Neuronal stem cell (in vitro differentiated cells): Measurements from ENCODE around the gene CYSRT1.

Experiments
- DNase-seq: peaks from one replicate; pipeline ENCODE4 v3.0.0-alpha.2; 2013; ENCODE audit warnings: low spot score
- H2AFZ ChIP-seq: one replicate; pipeline ENCODE4 v1.6.1; 2013; ENCODE audit warnings: mild to moderate bottlenecking, low read length, inconsistent platforms
- H2AK5ac ChIP-seq: 2 replicates; pipeline ENCODE4 v1.6.1; 2013; ENCODE audit warnings: low read depth, mild to moderate bottlenecking, inconsistent platforms, low read length, moderate library complexity, mixed read lengths
- H2BK120ac ChIP-seq: 2 replicates; pipeline ENCODE4 v1.6.1; 2013; ENCODE audit warnings: low read depth, mild to moderate bottlenecking, inconsistent platforms, low read length, moderate library complexity, mixed read lengths
- H2BK12ac ChIP-seq: one replicate; pipeline ENCODE4 v1.6.1; 2013; ENCODE audit warnings: low read length, inconsistent platforms
- H2BK15ac ChIP-seq: 2 replicates; pipeline ENCODE4 v1.6.1; 2013; ENCODE audit warnings: mild to moderate bottlenecking, low read length, inconsistent platforms, mixed read lengths
- H2BK5ac ChIP-seq: one replicate; pipeline ENCODE4 v1.6.1; 2013; ENCODE audit warnings: inconsistent platforms, mild to moderate bottlenecking, low read length, moderate library complexity
- H3K14ac ChIP-seq: one replicate; pipeline ENCODE4 v1.6.1; 2013; ENCODE audit warnings: low read length, inconsistent platforms
- H3K18ac ChIP-seq: 2 replicates; pipeline ENCODE4 v1.6.1; 2013; ENCODE audit warnings: low read length, inconsistent platforms
- H3K23ac ChIP-seq: 2 replicates; pipeline ENCODE4 v1.6.1; 2013; ENCODE audit warnings: low read depth, mild to moderate bottlenecking, mixed read lengths, low read length, inconsistent platforms; ENCODE audit not compliant: poor library complexity
- H3K27ac ChIP-seq: replicated peaks from 3 replicates; pipeline ENCODE4 v1.5.1; 2013; ENCODE audit warnings: low read length, inconsistent platforms
- H3K27me3 ChIP-seq, 3 experiments: 2 replicates each; pipeline ENCODE4 v1.6.1; 2013; ENCODE audit warnings: low read length in 3 of 3, mild to moderate bottlenecking in 2 of 3, inconsistent platforms in 1 of 3, low read depth in 1 of 3, mixed read lengths in 1 of 3, moderate library complexity in 1 of 3; ENCODE audit not compliant: control insufficient read depth in 3 of 3, insufficient read depth in 3 of 3
- H3K36me3 ChIP-seq, 2 donors: replicated peaks in 1 of 2; 2 replicates each; pipeline ENCODE4 v1.6.1; 2013; ENCODE audit warnings: low read length in 2 of 2; ENCODE audit not compliant: control insufficient read depth in 2 of 2, insufficient read depth in 2 of 2
- H3K4ac ChIP-seq: 2 replicates; pipeline ENCODE4 v1.6.1; 2013; ENCODE audit warnings: inconsistent platforms, mild to moderate bottlenecking, low read length, moderate library complexity
- H3K4me1 ChIP-seq, 2 donors: 1 replicate in 1 of 2; 2 replicates in 1 of 2; pipeline ENCODE4 v1.6.1; 2013; ENCODE audit warnings: low read length in 2 of 2, low read depth in 1 of 2; ENCODE audit not compliant: control insufficient read depth in 2 of 2, insufficient read depth in 1 of 2
- H3K4me2 ChIP-seq: one replicate; pipeline ENCODE4 v1.6.1; 2013; ENCODE audit warnings: mild to moderate bottlenecking, low read length, inconsistent platforms; ENCODE audit not compliant: insufficient read depth, poor library complexity, severe bottlenecking
- H3K4me3 ChIP-seq, 2 donors: 2 replicates each; pipeline ENCODE4 v1.5.1; 2013; ENCODE audit warnings: low read length in 2 of 2, mild to moderate bottlenecking in 2 of 2, inconsistent platforms in 1 of 2, moderate library complexity in 1 of 2
- H3K79me1 ChIP-seq: one replicate; pipeline ENCODE4 v1.6.1; 2013; ENCODE audit warnings: low read depth, mild to moderate bottlenecking, inconsistent platforms, low read length, moderate library complexity
- H3K9ac ChIP-seq: one replicate; pipeline ENCODE4 v1.6.1; 2013; ENCODE audit warnings: mild to moderate bottlenecking, low read depth, low read length, inconsistent platforms; ENCODE audit not compliant: poor library complexity
- H3K9me3 ChIP-seq, 2 donors: replicated peaks in 1 of 2; 2 replicates each; pipeline versions ENCODE3 to v1.6.1; 2013; ENCODE audit warnings: low read length in 2 of 2, mild to moderate bottlenecking in 2 of 2, inconsistent platforms in 1 of 2, low read depth in 1 of 2, mixed read lengths in 1 of 2, moderate library complexity in 1 of 2; ENCODE audit not compliant: control insufficient read depth in 2 of 2, insufficient read depth in 1 of 2
- H4K8ac ChIP-seq: one replicate; pipeline ENCODE4 v1.6.1; 2013; ENCODE audit warnings: low read depth, mild to moderate bottlenecking, inconsistent platforms, low read length, moderate library complexity
- H4K91ac ChIP-seq: one replicate; pipeline ENCODE4 v1.6.1; 2013; ENCODE audit warnings: low read length, low read depth, mild to moderate bottlenecking, inconsistent platforms; ENCODE audit not compliant: poor library complexity
- WGBS, 2 donors: extraction: QIAGEN DNeasy Blood & Tissue Kit; methylation state at CpG; one replicate each; pipeline ENCODE4 v1.1.7; 2013; ENCODE audit warnings: missing lambda C conversion rate in 2 of 2, mixed read lengths in 1 of 2; ENCODE audit not compliant: insufficient read length in 2 of 2, insufficient replicate concordance in 1 of 2; ENCODE audit errors: extremely low coverage in 2 of 2; 5-methylcytosine and 5-hydroxymethylcytosine counted together

Gene CYSRT1

DNA sequence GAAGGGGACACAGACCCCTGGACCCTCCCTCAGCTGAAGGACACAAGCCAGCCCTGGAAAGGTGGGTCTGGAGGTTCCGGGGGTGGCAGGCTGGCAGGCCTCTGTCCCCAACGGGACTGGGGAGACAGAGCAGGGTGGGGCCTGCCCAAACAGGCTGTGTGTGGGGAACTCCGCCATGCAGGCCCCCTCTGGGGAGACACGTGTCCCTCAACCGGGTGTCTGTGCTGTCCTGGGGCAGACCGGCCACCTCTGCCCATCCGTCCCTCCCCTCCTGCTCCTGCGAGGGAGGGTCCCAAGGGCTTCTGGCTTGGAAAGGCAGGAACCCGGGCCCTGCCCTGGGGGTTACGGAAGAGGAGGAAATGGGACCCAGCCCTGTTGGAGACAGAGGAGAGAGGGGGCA lies 7.1 kb downstream of the CYSRT1 start:
- no peak overlapping the region for H4K8ac ChIP-seq
- H2BK12ac ChIP-seq: no peak overlapping the region
- H3K36me3 ChIP-seq: no peaks in the 10 kb centered on the region
- peaks cover 0 to 7% (median 0%) of the 10 kb centered on the region in 3 experiments for H3K27me3 ChIP-seq
- no peak overlapping the region for H3K14ac ChIP-seq
- no peak overlapping the region for H3K4me3 ChIP-seq
- peaks cover 8 to 9% of the 10 kb centered on the region in 2 donors for H3K4me1 ChIP-seq
- no peak overlapping the region for H2BK15ac ChIP-seq
- H3K27ac ChIP-seq: no peak overlapping the region
- no peak overlapping the region for H4K91ac ChIP-seq
- no peak overlapping the region for H3K4ac ChIP-seq
- no peaks in the 10 kb centered on the region for H3K9me3 ChIP-seq
- H2AFZ ChIP-seq: no peak overlapping the region
- no CpG with 5 or more reads among the region's 10 CpGs for WGBS, 2 donors
- DNase-seq: no peak
- no peak overlapping the region for H2BK5ac ChIP-seq
- peak overlapping the region; percentile 34 for H3K9ac ChIP-seq
- no peak overlapping the region for H3K23ac ChIP-seq
- no peak overlapping the region for H2BK120ac ChIP-seq
- peaks cover 2% of the 10 kb centered on the region for H3K79me1 ChIP-seq
- H3K4me2 ChIP-seq: no peak overlapping the region
- H2AK5ac ChIP-seq: no peak overlapping the region
- H3K18ac ChIP-seq: no peak overlapping the region

DNA sequence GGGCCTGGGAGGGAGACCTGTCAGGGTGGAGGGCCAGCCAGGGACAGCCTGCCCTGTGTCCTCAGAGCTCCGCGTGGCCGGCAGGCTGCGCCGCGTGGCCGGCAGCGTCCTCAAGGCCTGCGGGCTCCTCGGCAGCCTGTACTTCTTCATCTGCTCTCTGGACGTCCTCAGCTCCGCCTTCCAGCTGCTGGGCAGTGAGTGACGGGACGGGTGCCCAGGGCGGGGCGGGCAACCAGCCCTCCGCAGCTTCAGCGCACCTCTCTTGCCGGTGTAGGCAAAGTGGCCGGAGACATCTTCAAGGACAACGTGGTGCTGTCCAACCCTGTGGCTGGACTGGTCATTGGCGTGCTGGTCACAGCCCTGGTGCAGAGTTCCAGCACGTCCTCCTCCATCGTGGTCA lies 7.5 kb downstream of the CYSRT1 start:
- no peak overlapping the region for H2AFZ ChIP-seq
- no CpG with 5 or more reads among the region's 24 CpGs for WGBS, 2 donors

DNA sequence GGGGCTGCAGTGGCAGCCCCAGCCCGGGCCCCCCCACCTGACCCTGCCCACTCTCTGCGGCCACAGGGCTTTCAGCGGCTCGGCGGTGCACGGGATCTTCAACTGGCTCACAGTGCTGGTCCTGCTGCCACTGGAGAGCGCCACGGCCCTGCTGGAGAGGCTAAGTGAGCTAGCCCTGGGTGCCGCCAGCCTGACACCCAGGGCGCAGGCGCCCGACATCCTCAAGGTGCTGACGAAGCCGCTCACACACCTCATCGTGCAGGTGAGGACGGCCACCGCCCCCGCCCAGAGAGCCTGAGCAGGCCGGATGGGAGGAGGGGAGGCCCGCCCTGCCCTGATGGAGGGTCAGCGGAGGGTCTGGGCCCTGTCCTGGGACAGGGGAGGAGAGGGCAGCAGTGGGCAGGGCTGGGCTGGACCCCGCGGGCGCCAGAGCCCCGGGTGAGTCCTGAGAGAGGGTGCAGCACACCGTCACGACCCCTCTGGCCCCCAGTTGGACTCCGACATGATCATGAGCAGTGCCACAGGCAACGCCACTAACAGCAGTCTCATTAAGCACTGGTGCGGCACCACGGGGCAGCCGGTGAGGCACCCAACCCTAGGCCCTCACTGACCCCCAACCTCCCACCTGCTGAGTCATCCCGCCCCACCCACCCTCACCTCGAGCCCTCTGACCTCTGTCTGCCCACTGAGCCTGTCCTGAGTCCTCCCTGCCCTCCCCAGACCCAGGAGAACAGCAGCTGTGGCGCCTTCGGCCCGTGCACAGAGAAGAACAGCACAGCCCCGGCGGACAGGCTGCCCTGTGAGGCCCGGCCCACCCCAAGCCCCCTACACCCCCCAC lies 8.4 kb downstream of the CYSRT1 start:
- Histone ChIP-seq H2AFZ (no peak overlapping the region), H3K4me2 (no peak overlapping the region), H2AK5ac (peak overlapping the region; percentile 56), H3K27ac (no peak overlapping the region), H3K4me1 (peaks cover 11 to 12% of the 10 kb centered on the region in 2 donors), H2BK15ac (no peak overlapping the region), H3K79me1 (peaks cover 6% of the 10 kb centered on the region), H4K91ac (no peak overlapping the region), H2BK5ac (peak overlapping the region; percentile 39), H3K14ac (no peak overlapping the region), H3K36me3 (no peaks in the 10 kb centered on the region), H3K27me3 (peaks cover 0 to 7% (median 0%) of the 10 kb centered on the region in 3 experiments), H3K18ac (no peak overlapping the region), H2BK12ac (peak overlapping the region; percentile 30), H3K9ac (peak overlapping the region; percentile 21), H4K8ac (no peak overlapping the region), H3K4me3 (no peak overlapping the region), H3K9me3 (no peaks in the 10 kb centered on the region), H2BK120ac (no peak overlapping the region), H3K4ac (no peak overlapping the region), H3K23ac (peak overlapping the region; percentile 85)
- WGBS, 2 donors: no CpG with 5 or more reads among the region's 40 CpGs
- DNase-seq: no peak

More for the DNA sequence above, 7.5 kb downstream of the CYSRT1 start:
- peaks cover 0 to 7% (median 0%) of the 10 kb centered on the region in 3 experiments for H3K27me3 ChIP-seq
- H2BK15ac ChIP-seq: no peak overlapping the region
- H4K91ac ChIP-seq: no peak overlapping the region
- no peak overlapping the region for H3K9ac ChIP-seq
- H3K4me3 ChIP-seq: no peak overlapping the region
- H3K18ac ChIP-seq: no peak overlapping the region
- H3K4me2 ChIP-seq: no peak overlapping the region
- H2BK12ac ChIP-seq: no peak overlapping the region
- peaks cover 2% of the 10 kb centered on the region for H3K79me1 ChIP-seq
- no peak overlapping the region for H2BK5ac ChIP-seq
- DNase-seq: no peak
- H3K14ac ChIP-seq: no peak overlapping the region
- no peak overlapping the region for H3K23ac ChIP-seq
- H2AK5ac ChIP-seq: no peak overlapping the region
- no peak overlapping the region for H3K27ac ChIP-seq
- H3K4ac ChIP-seq: no peak overlapping the region
- no peak overlapping the region for H2BK120ac ChIP-seq
- H4K8ac ChIP-seq: no peak overlapping the region
- H3K4me1 ChIP-seq: peaks cover 10 to 12% of the 10 kb centered on the region in 2 donors
- H3K9me3 ChIP-seq: no peaks in the 10 kb centered on the region
- no peaks in the 10 kb centered on the region for H3K36me3 ChIP-seq

DNA sequence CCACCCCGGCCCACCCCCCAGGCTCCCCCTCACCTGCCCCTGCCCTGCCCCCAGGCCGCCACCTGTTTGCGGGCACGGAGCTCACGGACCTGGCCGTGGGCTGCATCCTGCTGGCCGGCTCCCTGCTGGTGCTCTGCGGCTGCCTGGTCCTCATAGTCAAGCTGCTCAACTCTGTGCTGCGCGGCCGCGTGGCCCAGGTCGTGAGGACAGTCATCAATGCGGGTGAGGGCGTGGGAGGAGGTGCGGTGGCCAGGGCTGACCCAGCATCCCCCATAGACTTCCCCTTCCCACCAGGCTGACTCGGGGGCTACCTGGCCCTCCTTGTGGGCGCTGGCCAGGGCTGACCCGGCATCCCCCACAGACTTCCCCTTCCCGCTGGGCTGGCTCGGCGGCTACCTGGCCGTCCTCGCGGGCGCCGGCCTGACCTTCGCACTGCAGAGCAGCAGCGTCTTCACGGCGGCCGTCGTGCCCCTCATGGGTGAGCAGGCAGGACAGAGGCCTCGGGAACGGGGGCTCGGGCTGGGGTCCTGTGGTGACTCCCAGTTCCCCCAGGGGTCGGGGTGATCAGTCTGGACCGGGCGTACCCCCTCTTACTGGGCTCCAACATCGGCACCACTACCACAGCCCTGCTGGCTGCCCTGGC lies 9.2 kb downstream of the CYSRT1 start:
- peak overlapping the region; percentile 81 for H2BK120ac ChIP-seq
- H3K4me2 ChIP-seq: no peak overlapping the region
- H2BK12ac ChIP-seq: peak overlapping the region; percentile 73
- H4K91ac ChIP-seq: no peak overlapping the region
- H3K9ac ChIP-seq: peak overlapping the region; percentile 70
- DNase-seq: no peak
- no peak overlapping the region for H2AFZ ChIP-seq
- peak overlapping the region; percentile 70 for H2AK5ac ChIP-seq
- no peak overlapping the region for H4K8ac ChIP-seq
- H3K27me3 ChIP-seq: peaks cover 0 to 7% (median 0%) of the 10 kb centered on the region in 3 experiments
- peaks cover 0 to 5% of the 10 kb centered on the region in 2 donors for H3K36me3 ChIP-seq
- H3K79me1 ChIP-seq: peaks cover 12% of the 10 kb centered on the region
- H3K27ac ChIP-seq: no peak overlapping the region
- H3K23ac ChIP-seq: peak overlapping the region; percentile 73
- H3K4me1 ChIP-seq: peaks cover 15% of the 10 kb centered on the region in 2 donors
- peak overlapping the region; percentile 37 for H3K4ac ChIP-seq
- WGBS, 2 donors: no CpG with 5 or more reads among the region's 40 CpGs
- no peak overlapping the region for H2BK15ac ChIP-seq
- no peaks in the 10 kb centered on the region for H3K9me3 ChIP-seq
- H3K4me3 ChIP-seq: no peak overlapping the region
- peak overlapping the region; percentile 56 for H3K14ac ChIP-seq
- peak overlapping the region; percentile 71 for H3K18ac ChIP-seq
- H2BK5ac ChIP-seq: peak overlapping the region; percentile 13
